HepG2 (cell line): ENCODE data around the gene FGFR3. TPM values are rescaled to one million over a fixed set of nuclear protein-coding genes. Genes with fewer than 3 reads are reported as not detected.

Experiments
- ARID4A ChIP-seq: sonication (generic); formaldehyde crosslinking; IDR thresholded peaks from 2 replicates; pipeline ENCODE4 v1.5.0; 2020; ENCODE audit warnings: mild to moderate bottlenecking, missing genetic modification reagents, borderline replicate concordance
- ETV5 ChIP-seq: IDR thresholded peaks from 2 replicates; pipeline ENCODE4 v1.6.1; 2018; ENCODE audit warnings: missing biosample characterization, missing genetic modification reagents, inconsistent platforms, borderline replicate concordance
- FOXM1 ChIP-seq: sonication (generic); formaldehyde crosslinking; IDR thresholded peaks from 2 replicates; pipeline ENCODE4 v1.5.0; 2020; ENCODE audit warnings: missing genetic modification reagents
- GATAD2A ChIP-seq: IDR thresholded peaks from 2 replicates; pipeline ENCODE4 v1.6.1; 2016
- MEIS1 ChIP-seq: sonication (generic); formaldehyde crosslinking; IDR thresholded peaks from 2 replicates; pipeline ENCODE4 v1.9.0; 2021; ENCODE audit warnings: mild to moderate bottlenecking, missing genetic modification reagents, moderate library complexity, borderline replicate concordance
- ZFP62 ChIP-seq: sonication (generic); formaldehyde crosslinking; IDR thresholded peaks from 2 replicates; pipeline ENCODE4 v1.4.0; 2020; ENCODE audit warnings: missing genetic modification reagents
- ZNF292 ChIP-seq: sonication (generic); formaldehyde crosslinking; IDR thresholded peaks from 2 replicates; pipeline ENCODE4 v1.8.1; 2022; ENCODE audit warnings: mild to moderate bottlenecking, low read depth, missing genetic modification reagents, borderline replicate concordance
- ZNF407 ChIP-seq: sonication (generic); formaldehyde crosslinking; IDR thresholded peaks from one replicate; pipeline ENCODE4 v1.5.1; 2020; ENCODE audit warnings: mild to moderate bottlenecking, missing genetic modification reagents; ENCODE audit errors: not compliant biosample characterization
- ZNF512B ChIP-seq: sonication (generic); formaldehyde crosslinking; IDR thresholded peaks from 2 replicates; pipeline ENCODE4 v1.5.1; 2020; ENCODE audit warnings: missing genetic modification reagents, mild to moderate bottlenecking, borderline replicate concordance
- ZNF710 ChIP-seq: sonication (generic); formaldehyde crosslinking; IDR thresholded peaks from 2 replicates; pipeline ENCODE4 v1.5.0; 2020; ENCODE audit warnings: mild to moderate bottlenecking, missing genetic modification reagents, borderline replicate concordance
- polyA plus RNA-seq, 8 experiments: library from polyadenylated mRNA; depleted of rRNA in 3 of 8; stranded (reverse) in 7 of 8; unstranded in 1 of 8; fragments of >200 nt; fragmentation: Illumina TruSeq in 4 of 8; extraction: Trizol in 4 of 8; gene quantifications; 2 replicates each; pipeline versions ENCODE4 v1.2.1 to v1.2.3, GENCODE V29; 2011 to 2016; ENCODE audit warnings: low read depth in 4 of 8, missing spikeins in 1 of 8, mixed read lengths in 1 of 8; ENCODE audit not compliant: insufficient read depth in 1 of 8
- total RNA-seq, 5 experiments: library from RNA; depleted of rRNA; stranded (reverse); fragments of >200 nt; fragmentation: Illumina TruSeq; extraction: Trizol; gene quantifications; 2 replicates each; pipeline ENCODE4 v1.2.3, GENCODE V29; 2016; ENCODE audit warnings: low read depth in 1 of 5

Gene FGFR3
- total and polyA plus RNA-seq, 2 of the 13 experiments (the other 11 are each of a cell fraction or from before 2014, with no cell fraction given), result 103 to 109 TPM

GRCh38 chr4:1787411-1788077, 5.5 kb upstream of the FGFR3 start (continued):
- TF ChIP-seq ZNF407 (CRISPR knock-in tag) (no peak), GATAD2A (peak; percentile 31; the same call in 1 of the 2 replicates), FOXM1 (CRISPR knock-in tag) (no peak), ARID4A (peak; percentile 20; the same call in 1 of the 2 replicates), ZNF512B (CRISPR knock-in tag) (0 out of 2 replicates have a peak, but pooled peaks have one; percentile 73), ZFP62 (CRISPR knock-in tag) (no peak), ZNF710 (no peak), MEIS1 (no peak), ETV5 (CRISPR knock-in tag) (peak; percentile 62; the same call in 1 of the 2 replicates), ZNF292 (CRISPR knock-in tag) (0 out of 2 replicates have a peak, but pooled peaks have one; percentile 20)
